ENCODE data around the gene ACIN1. TPM values are rescaled to one million over a fixed set of nuclear protein-coding genes. Genes with fewer than 3 reads are reported as not detected.

Gene ACIN1
- total and polyA plus RNA-seq, 9 of the 15 experiments (the other 6 are each of a cell fraction or from before 2014, with no cell fraction given): 5.0 to 196 (median 129) TPM

DNA sequence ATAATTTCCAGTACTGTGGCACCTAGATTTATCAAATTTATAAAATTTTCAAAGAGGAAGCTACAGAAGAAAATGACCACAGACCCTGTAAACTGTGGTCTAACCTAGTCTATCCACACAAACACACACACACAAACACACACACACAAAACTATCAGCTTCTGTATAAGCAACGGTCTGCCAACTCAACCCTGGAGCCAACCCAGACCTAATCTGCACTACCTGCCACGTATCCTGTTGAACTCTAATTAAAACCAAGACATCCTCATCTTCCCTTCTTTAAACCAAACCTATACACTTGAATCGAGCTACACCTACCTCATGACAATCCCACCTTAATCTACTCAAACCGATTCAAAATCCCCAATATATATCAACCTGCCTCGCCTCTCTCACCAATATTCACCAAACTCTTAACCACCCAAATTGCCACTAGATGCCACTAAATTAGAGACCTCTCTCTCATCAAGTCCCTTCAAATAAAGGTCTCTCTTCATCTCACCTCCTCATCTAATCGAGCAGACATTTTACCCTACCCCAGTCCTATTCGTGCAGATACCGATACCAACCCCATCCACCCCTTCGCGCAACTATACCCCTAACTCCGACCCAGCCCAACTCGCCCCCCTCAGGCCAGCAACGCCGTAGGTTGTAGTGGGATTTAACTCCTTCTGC lies 808 bp downstream of the ACIN1 start (continued):
- TF ChIP-seq, protein P1, sequence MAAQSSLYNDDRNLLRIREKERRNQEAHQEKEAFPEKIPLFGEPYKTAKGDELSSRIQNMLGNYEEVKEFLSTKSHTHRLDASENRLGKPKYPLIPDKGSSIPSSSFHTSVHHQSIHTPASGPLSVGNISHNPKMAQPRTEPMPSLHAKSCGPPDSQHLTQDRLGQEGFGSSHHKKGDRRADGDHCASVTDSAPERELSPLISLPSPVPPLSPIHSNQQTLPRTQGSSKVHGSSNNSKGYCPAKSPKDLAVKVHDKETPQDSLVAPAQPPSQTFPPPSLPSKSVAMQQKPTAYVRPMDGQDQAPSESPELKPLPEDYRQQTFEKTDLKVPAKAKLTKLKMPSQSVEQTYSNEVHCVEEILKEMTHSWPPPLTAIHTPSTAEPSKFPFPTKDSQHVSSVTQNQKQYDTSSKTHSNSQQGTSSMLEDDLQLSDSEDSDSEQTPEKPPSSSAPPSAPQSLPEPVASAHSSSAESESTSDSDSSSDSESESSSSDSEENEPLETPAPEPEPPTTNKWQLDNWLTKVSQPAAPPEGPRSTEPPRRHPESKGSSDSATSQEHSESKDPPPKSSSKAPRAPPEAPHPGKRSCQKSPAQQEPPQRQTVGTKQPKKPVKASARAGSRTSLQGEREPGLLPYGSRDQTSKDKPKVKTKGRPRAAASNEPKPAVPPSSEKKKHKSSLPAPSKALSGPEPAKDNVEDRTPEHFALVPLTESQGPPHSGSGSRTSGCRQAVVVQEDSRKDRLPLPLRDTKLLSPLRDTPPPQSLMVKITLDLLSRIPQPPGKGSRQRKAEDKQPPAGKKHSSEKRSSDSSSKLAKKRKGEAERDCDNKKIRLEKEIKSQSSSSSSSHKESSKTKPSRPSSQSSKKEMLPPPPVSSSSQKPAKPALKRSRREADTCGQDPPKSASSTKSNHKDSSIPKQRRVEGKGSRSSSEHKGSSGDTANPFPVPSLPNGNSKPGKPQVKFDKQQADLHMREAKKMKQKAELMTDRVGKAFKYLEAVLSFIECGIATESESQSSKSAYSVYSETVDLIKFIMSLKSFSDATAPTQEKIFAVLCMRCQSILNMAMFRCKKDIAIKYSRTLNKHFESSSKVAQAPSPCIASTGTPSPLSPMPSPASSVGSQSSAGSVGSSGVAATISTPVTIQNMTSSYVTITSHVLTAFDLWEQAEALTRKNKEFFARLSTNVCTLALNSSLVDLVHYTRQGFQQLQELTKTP (IDR thresholded peaks at IDR 0.05; ENCODE audit: low read depth in 1 of 2, partially characterized antibody in 2 of 2): peak; percentile 62 to 63
- TF ChIP-seq HDAC6 (IDR thresholded peaks at IDR 0.05; ENCODE audit: low read depth, low read length) (no peak), MITF (IDR thresholded peaks at IDR 0.05) (no peak), SMAD2 (IDR thresholded peaks at IDR 0.05; ENCODE audit: low read depth, low read length) (no peak), CREBBP (IDR thresholded peaks at IDR 0.05; ENCODE audit: low read depth, low read length) (no peak), HIVEP1 (CRISPR knock-in tag; IDR thresholded peaks at IDR 0.05) (no peak), PTRF (tag; IDR thresholded peaks at IDR 0.05) (no peak), SOX6 (IDR thresholded peaks at IDR 0.05) (no peak), DPF2 (IDR thresholded peaks at IDR 0.05) (peak; percentile 73), CC2D1A (IDR thresholded peaks at IDR 0.05) (no peak), MXI1 (IDR thresholded peaks at IDR 0.05; ENCODE audit: low read depth, low read length) (no peak), ZNF695 (CRISPR knock-in tag; IDR thresholded peaks at IDR 0.05) (no peak), ZNF79 (CRISPR knock-in tag; IDR thresholded peaks at IDR 0.05; ENCODE audit: low read depth) (no peak), NR3C1 (CRISPR knock-in tag; IDR thresholded peaks at IDR 0.05) (no peak), ZNF766 (CRISPR knock-in tag; conservative IDR thresholded peaks at IDR 0.05) (no peak), RREB1 (CRISPR knock-in tag; IDR thresholded peaks at IDR 0.05) (no peak)
- TF ChIP-seq, protein P2, sequence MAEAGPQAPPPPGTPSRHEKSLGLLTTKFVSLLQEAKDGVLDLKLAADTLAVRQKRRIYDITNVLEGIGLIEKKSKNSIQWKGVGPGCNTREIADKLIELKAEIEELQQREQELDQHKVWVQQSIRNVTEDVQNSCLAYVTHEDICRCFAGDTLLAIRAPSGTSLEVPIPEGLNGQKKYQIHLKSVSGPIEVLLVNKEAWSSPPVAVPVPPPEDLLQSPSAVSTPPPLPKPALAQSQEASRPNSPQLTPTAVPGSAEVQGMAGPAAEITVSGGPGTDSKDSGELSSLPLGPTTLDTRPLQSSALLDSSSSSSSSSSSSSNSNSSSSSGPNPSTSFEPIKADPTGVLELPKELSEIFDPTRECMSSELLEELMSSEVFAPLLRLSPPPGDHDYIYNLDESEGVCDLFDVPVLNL (CRISPR knock-in tag; IDR thresholded peaks at IDR 0.05; ENCODE audit: low read depth): no peak

All from K562 (cell line).